IMR-90 (cell line): ENCODE measurements around the gene TALDO1.

Experiments used
- CEBPB ChIP-seq: IDR thresholded peaks from 2 replicates; pipeline ENCODE4 v1.6.1; 2012; ENCODE audit warnings: low read depth, low read length, improper control_type of control experiment
- CHD1 ChIP-seq: IDR thresholded peaks from 2 replicates; pipeline ENCODE4 v1.6.1; 2012; ENCODE audit warnings: low read depth, low read length, improper control_type of control experiment
- ELK1 ChIP-seq: fragments of 150-350 bp; IDR thresholded peaks from 2 replicates; pipeline ENCODE4 v1.6.1; 2016; ENCODE audit warnings: low read depth, mild to moderate bottlenecking, low read length, moderate library complexity, borderline replicate concordance
- MAFK ChIP-seq: IDR thresholded peaks from 2 replicates; pipeline ENCODE4 v1.6.1; 2012; ENCODE audit warnings: low read depth, low read length, improper control_type of control experiment
- MXI1 ChIP-seq: IDR thresholded peaks from 2 replicates; pipeline ENCODE4 v1.6.1; 2012; ENCODE audit warnings: low read depth, mild to moderate bottlenecking, low read length, moderate library complexity, borderline replicate concordance
- NFE2L2 ChIP-seq: fragments of 150-350 bp; IDR thresholded peaks from 2 replicates; pipeline ENCODE4 v1.6.1; 2016; ENCODE audit warnings: low read depth, mild to moderate bottlenecking, low read length
- POLR2A ChIP-seq: IDR thresholded peaks from 2 replicates; pipeline ENCODE4 v1.6.1; 2012; ENCODE audit warnings: mild to moderate bottlenecking, low read depth, low read length
- RAD21 ChIP-seq: IDR thresholded peaks from 2 replicates; pipeline ENCODE4 v1.6.1; 2012; ENCODE audit warnings: low read length, improper control_type of control experiment
- RCOR1 ChIP-seq: IDR thresholded peaks from 2 replicates; pipeline ENCODE4 v1.6.1; 2012; ENCODE audit warnings: mild to moderate bottlenecking, low read length, improper control_type of control experiment; ENCODE audit not compliant: insufficient replicate concordance
- RFX5 ChIP-seq: IDR thresholded peaks from 2 replicates; pipeline ENCODE4 v1.8.0; 2012; ENCODE audit warnings: low read depth, mild to moderate bottlenecking, low read length, moderate library complexity
- SMC3 ChIP-seq: fragments of 150-350 bp; IDR thresholded peaks from 2 replicates; pipeline ENCODE4 v1.6.1; 2016; ENCODE audit warnings: low read depth, mild to moderate bottlenecking, antibody characterized with exemption, low read length, moderate library complexity
- TF ChIP-seq, protein P1 (sequence below): conservative IDR thresholded peaks from 2 replicates; pipeline ENCODE4 v1.5.1; 2012; ENCODE audit warnings: mild to moderate bottlenecking, low read depth, low read length, improper control_type of control experiment

DNA sequence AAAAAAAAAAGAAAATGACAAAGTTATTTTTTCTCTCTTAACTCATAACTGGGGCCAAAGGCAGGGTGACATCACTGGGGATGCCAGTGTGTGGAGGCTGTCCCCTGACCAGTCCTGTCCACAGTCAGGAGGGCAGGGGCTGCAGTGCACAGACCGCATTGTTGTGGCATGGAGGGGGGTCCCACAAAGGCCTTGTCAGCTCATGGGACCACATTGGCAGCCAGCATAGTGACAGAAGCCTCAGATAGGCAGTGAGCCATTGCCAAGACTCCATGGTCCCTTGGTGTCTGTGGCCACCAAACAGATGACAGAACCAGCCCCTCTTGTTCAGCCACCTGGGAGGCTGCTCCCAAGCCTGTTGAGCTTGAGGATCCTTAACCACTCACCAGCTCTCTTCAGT lies 47.5 kb upstream of the TALDO1 start:
- TF ChIP-seq, protein P1, sequence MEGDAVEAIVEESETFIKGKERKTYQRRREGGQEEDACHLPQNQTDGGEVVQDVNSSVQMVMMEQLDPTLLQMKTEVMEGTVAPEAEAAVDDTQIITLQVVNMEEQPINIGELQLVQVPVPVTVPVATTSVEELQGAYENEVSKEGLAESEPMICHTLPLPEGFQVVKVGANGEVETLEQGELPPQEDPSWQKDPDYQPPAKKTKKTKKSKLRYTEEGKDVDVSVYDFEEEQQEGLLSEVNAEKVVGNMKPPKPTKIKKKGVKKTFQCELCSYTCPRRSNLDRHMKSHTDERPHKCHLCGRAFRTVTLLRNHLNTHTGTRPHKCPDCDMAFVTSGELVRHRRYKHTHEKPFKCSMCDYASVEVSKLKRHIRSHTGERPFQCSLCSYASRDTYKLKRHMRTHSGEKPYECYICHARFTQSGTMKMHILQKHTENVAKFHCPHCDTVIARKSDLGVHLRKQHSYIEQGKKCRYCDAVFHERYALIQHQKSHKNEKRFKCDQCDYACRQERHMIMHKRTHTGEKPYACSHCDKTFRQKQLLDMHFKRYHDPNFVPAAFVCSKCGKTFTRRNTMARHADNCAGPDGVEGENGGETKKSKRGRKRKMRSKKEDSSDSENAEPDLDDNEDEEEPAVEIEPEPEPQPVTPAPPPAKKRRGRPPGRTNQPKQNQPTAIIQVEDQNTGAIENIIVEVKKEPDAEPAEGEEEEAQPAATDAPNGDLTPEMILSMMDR, result no peak
- TF ChIP-seq CEBPB, result no peak
- TF ChIP-seq POLR2A, result no peak
- no peak for TF ChIP-seq CHD1
- TF ChIP-seq SMC3, result no peak
- no peak for TF ChIP-seq RCOR1
- TF ChIP-seq RFX5, result no peak
- no peak for TF ChIP-seq MXI1
- no peak for TF ChIP-seq RAD21
- no peak for TF ChIP-seq NFE2L2
- TF ChIP-seq ELK1, result no peak
- no peak for TF ChIP-seq MAFK
